HEK293 (cell line): ENCODE measurements around the gene PIM1.

Source experiments
- CTCF ChIA-PET: fragments of 350-600 bp; formaldehyde crosslinking; extraction: SDS; loops from one replicate; lab custom pipeline; 2021; ENCODE audit warnings: antibody characterized with exemption; lab: Yijun Ruan, JAX
- POLR2A ChIA-PET: fragments of 300-600 bp; formaldehyde crosslinking; extraction: SDS; loops from one replicate; lab custom pipeline; 2020; ENCODE audit warnings: antibody characterized with exemption, inconsistent platforms; lab: Yijun Ruan, JAX
- H3K27ac ChIP-seq: fragments of 200-500 bp; sonication (Bioruptor generic); 2 replicates; pipeline ENCODE4 v1.5.1; 2014; ENCODE audit warnings: low read depth, low read length, control low read depth, inconsistent platforms; ENCODE audit errors: extremely low read depth
- H3K36me3 ChIP-seq, 2 experiments: fragments of 200-500 bp in 1 of 2; sonication (Bioruptor generic) in 1 of 2; 1 replicate in 1 of 2; 2 replicates in 1 of 2; pipeline ENCODE4 v1.5.1; 2014 to 2017; ENCODE audit warnings: inconsistent platforms in 2 of 2, low read length in 2 of 2; ENCODE audit not compliant: control insufficient read depth in 2 of 2, insufficient read depth in 1 of 2
- H3K4me1 ChIP-seq: fragments of 200-500 bp; sonication (Bioruptor generic); 2 replicates; pipeline ENCODE4 v1.5.1; 2014; ENCODE audit warnings: mild to moderate bottlenecking, low read length, inconsistent platforms; ENCODE audit not compliant: control insufficient read depth, insufficient read depth
- H3K4me3 ChIP-seq: 2 replicates; pipeline ENCODE4 v1.5.1; 2011; ENCODE audit warnings: low read depth, mild to moderate bottlenecking, control low read depth, low read length, moderate library complexity
- H3K9me3 ChIP-seq: fragments of 200-500 bp; sonication (Bioruptor generic); 2 replicates; pipeline ENCODE4 v1.5.1; 2014; ENCODE audit warnings: low read depth, low read length, inconsistent platforms; ENCODE audit not compliant: control insufficient read depth, insufficient read depth
- GLIS1 ChIP-seq: fragments of 450-650 bp; formaldehyde crosslinking; IDR thresholded peaks from 2 replicates; pipeline ENCODE4 v1.5.1; 2016; ENCODE audit warnings: missing biosample characterization, missing genetic modification characterization
- GLIS2 ChIP-seq: fragments of 450-650 bp; formaldehyde crosslinking; IDR thresholded peaks from 2 replicates; pipeline ENCODE4 v1.5.1; 2016; ENCODE audit warnings: missing biosample characterization, missing genetic modification characterization
- KLF7 ChIP-seq: fragments of 450-650 bp; formaldehyde crosslinking; IDR thresholded peaks from 2 replicates; pipeline ENCODE4 v1.5.1; 2016; ENCODE audit warnings: missing biosample characterization, missing genetic modification characterization, borderline replicate concordance
- OSR2 ChIP-seq: fragments of 450-650 bp; formaldehyde crosslinking; IDR thresholded peaks from 2 replicates; pipeline ENCODE4 v1.5.1; 2016; ENCODE audit warnings: missing biosample characterization, missing genetic modification characterization
- WT1 ChIP-seq: fragments of 450-650 bp; formaldehyde crosslinking; IDR thresholded peaks from 2 replicates; pipeline ENCODE4 v1.5.1; 2016; ENCODE audit warnings: missing biosample characterization, missing genetic modification characterization
- ZNF10 ChIP-seq: fragments of 450-650 bp; formaldehyde crosslinking; IDR thresholded peaks from 2 replicates; pipeline ENCODE4 v1.5.1; 2017; ENCODE audit warnings: missing biosample characterization, missing genetic modification characterization
- ZNF324 ChIP-seq: fragments of 450-650 bp; formaldehyde crosslinking; IDR thresholded peaks from 2 replicates; pipeline ENCODE4 v1.5.1; 2016; ENCODE audit warnings: missing biosample characterization, missing genetic modification characterization
- ZNF341 ChIP-seq: fragments of 450-650 bp; formaldehyde crosslinking; IDR thresholded peaks from 2 replicates; pipeline ENCODE4; 2016; ENCODE audit warnings: low read depth, missing biosample characterization, missing genetic modification characterization
- ZNF560 ChIP-seq: fragments of 450-650 bp; formaldehyde crosslinking; IDR thresholded peaks from 2 replicates; pipeline ENCODE4 v1.5.1; 2017; ENCODE audit warnings: missing biosample characterization, missing genetic modification characterization, borderline replicate concordance
- ZNF596 ChIP-seq: fragments of 450-650 bp; IDR thresholded peaks from 2 replicates; pipeline ENCODE4 v1.5.0; 2018; ENCODE audit warnings: missing biosample characterization, mild to moderate bottlenecking, missing genetic modification characterization, moderate library complexity
- ZNF600 ChIP-seq: fragments of 450-650 bp; formaldehyde crosslinking; IDR thresholded peaks from 2 replicates; pipeline ENCODE4 v1.5.1; 2016; ENCODE audit warnings: missing biosample characterization, missing genetic modification characterization
- ZNF629 ChIP-seq: fragments of 450-650 bp; formaldehyde crosslinking; IDR thresholded peaks from 2 replicates; pipeline ENCODE4 v1.5.1; 2017; ENCODE audit warnings: missing biosample characterization, missing genetic modification characterization
- TF ChIP-seq, protein P1 (sequence below): fragments of 450-650 bp; formaldehyde crosslinking; IDR thresholded peaks from 2 replicates; pipeline ENCODE4 v1.5.1; 2016; ENCODE audit warnings: missing biosample characterization, missing genetic modification characterization, low read depth
- TF ChIP-seq, protein P2 (sequence below): fragments of 450-650 bp; formaldehyde crosslinking; IDR thresholded peaks from 2 replicates; pipeline ENCODE4 v1.5.1; 2016; ENCODE audit warnings: missing biosample characterization, missing genetic modification characterization
- TF ChIP-seq, protein P3 (sequence below): fragments of 450-650 bp; formaldehyde crosslinking; IDR thresholded peaks from 2 replicates; pipeline ENCODE4 v1.5.1; 2016; ENCODE audit warnings: missing biosample characterization, missing genetic modification characterization
- TF ChIP-seq, protein P4 (sequence below): fragments of 450-650 bp; formaldehyde crosslinking; IDR thresholded peaks from 2 replicates; pipeline ENCODE4 v1.5.0; 2017; ENCODE audit warnings: missing biosample characterization, missing genetic modification characterization, borderline replicate concordance
- TF ChIP-seq, protein P5 (sequence below): fragments of 450-650 bp; formaldehyde crosslinking; IDR thresholded peaks from 2 replicates; pipeline ENCODE4 v1.5.1; 2016; ENCODE audit warnings: missing biosample characterization, missing genetic modification characterization
- TF ChIP-seq, protein P6 (sequence below): fragments of 450-650 bp; formaldehyde crosslinking; IDR thresholded peaks from 2 replicates; pipeline ENCODE4 v1.5.1; 2017; ENCODE audit warnings: missing biosample characterization, mild to moderate bottlenecking, missing genetic modification characterization, moderate library complexity

PIM1 gene

DNA sequence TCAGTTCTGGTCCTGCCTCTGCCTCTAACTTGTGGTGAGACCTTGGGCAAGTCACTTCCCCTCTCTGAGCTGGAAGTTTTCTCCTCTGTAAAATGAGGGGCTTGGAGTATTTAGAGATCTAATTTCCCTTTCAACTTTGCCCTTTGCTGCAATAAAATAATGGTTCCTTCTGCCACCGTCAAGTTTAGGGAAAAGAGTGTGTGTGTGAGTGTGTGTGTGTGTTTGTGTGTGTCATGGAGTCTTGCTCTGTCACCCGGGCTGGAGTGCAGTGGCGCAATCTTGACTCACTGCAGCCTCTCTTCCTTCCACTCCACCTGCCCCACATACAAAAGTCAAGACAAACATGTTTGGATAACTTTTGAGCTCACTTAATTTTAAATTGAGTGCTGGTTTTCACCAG is 39.2 kb upstream of the PIM1 start (continued):
- TF ChIP-seq, protein P1, sequence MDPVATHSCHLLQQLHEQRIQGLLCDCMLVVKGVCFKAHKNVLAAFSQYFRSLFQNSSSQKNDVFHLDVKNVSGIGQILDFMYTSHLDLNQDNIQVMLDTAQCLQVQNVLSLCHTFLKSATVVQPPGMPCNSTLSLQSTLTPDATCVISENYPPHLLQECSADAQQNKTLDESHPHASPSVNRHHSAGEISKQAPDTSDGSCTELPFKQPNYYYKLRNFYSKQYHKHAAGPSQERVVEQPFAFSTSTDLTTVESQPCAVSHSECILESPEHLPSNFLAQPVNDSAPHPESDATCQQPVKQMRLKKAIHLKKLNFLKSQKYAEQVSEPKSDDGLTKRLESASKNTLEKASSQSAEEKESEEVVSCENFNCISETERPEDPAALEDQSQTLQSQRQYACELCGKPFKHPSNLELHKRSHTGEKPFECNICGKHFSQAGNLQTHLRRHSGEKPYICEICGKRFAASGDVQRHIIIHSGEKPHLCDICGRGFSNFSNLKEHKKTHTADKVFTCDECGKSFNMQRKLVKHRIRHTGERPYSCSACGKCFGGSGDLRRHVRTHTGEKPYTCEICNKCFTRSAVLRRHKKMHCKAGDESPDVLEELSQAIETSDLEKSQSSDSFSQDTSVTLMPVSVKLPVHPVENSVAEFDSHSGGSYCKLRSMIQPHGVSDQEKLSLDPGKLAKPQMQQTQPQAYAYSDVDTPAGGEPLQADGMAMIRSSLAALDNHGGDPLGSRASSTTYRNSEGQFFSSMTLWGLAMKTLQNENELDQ (tag by site-specific recombination) = no peak
- TF ChIP-seq, protein P2, sequence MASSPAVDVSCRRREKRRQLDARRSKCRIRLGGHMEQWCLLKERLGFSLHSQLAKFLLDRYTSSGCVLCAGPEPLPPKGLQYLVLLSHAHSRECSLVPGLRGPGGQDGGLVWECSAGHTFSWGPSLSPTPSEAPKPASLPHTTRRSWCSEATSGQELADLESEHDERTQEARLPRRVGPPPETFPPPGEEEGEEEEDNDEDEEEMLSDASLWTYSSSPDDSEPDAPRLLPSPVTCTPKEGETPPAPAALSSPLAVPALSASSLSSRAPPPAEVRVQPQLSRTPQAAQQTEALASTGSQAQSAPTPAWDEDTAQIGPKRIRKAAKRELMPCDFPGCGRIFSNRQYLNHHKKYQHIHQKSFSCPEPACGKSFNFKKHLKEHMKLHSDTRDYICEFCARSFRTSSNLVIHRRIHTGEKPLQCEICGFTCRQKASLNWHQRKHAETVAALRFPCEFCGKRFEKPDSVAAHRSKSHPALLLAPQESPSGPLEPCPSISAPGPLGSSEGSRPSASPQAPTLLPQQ (tag by site-specific recombination) = no peak
- TF ChIP-seq, protein P3, sequence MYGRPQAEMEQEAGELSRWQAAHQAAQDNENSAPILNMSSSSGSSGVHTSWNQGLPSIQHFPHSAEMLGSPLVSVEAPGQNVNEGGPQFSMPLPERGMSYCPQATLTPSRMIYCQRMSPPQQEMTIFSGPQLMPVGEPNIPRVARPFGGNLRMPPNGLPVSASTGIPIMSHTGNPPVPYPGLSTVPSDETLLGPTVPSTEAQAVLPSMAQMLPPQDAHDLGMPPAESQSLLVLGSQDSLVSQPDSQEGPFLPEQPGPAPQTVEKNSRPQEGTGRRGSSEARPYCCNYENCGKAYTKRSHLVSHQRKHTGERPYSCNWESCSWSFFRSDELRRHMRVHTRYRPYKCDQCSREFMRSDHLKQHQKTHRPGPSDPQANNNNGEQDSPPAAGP (tag by site-specific recombination) = peak; percentile 37; the same call in 1 of the 2 replicates
- TF ChIP-seq, protein P4, sequence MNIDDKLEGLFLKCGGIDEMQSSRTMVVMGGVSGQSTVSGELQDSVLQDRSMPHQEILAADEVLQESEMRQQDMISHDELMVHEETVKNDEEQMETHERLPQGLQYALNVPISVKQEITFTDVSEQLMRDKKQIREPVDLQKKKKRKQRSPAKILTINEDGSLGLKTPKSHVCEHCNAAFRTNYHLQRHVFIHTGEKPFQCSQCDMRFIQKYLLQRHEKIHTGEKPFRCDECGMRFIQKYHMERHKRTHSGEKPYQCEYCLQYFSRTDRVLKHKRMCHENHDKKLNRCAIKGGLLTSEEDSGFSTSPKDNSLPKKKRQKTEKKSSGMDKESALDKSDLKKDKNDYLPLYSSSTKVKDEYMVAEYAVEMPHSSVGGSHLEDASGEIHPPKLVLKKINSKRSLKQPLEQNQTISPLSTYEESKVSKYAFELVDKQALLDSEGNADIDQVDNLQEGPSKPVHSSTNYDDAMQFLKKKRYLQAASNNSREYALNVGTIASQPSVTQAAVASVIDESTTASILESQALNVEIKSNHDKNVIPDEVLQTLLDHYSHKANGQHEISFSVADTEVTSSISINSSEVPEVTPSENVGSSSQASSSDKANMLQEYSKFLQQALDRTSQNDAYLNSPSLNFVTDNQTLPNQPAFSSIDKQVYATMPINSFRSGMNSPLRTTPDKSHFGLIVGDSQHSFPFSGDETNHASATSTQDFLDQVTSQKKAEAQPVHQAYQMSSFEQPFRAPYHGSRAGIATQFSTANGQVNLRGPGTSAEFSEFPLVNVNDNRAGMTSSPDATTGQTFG = no peak
- TF ChIP-seq, protein P5, sequence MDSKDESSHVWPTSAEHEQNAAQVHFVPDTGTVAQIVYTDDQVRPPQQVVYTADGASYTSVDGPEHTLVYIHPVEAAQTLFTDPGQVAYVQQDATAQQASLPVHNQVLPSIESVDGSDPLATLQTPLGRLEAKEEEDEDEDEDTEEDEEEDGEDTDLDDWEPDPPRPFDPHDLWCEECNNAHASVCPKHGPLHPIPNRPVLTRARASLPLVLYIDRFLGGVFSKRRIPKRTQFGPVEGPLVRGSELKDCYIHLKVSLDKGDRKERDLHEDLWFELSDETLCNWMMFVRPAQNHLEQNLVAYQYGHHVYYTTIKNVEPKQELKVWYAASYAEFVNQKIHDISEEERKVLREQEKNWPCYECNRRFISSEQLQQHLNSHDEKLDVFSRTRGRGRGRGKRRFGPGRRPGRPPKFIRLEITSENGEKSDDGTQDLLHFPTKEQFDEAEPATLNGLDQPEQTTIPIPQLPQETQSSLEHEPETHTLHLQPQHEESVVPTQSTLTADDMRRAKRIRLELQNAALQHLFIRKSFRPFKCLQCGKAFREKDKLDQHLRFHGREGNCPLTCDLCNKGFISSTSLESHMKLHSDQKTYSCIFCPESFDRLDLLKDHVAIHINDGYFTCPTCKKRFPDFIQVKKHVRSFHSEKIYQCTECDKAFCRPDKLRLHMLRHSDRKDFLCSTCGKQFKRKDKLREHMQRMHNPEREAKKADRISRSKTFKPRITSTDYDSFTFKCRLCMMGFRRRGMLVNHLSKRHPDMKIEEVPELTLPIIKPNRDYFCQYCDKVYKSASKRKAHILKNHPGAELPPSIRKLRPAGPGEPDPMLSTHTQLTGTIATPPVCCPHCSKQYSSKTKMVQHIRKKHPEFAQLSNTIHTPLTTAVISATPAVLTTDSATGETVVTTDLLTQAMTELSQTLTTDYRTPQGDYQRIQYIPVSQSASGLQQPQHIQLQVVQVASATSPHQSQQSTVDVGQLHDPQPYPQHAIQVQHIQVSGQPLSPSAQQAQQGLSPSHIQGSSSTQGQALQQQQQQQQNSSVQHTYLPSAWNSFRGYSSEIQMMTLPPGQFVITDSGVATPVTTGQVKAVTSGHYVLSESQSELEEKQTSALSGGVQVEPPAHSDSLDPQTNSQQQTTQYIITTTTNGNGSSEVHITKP (tag by site-specific recombination) = peak; percentile 80
- TF ChIP-seq, protein P6, sequence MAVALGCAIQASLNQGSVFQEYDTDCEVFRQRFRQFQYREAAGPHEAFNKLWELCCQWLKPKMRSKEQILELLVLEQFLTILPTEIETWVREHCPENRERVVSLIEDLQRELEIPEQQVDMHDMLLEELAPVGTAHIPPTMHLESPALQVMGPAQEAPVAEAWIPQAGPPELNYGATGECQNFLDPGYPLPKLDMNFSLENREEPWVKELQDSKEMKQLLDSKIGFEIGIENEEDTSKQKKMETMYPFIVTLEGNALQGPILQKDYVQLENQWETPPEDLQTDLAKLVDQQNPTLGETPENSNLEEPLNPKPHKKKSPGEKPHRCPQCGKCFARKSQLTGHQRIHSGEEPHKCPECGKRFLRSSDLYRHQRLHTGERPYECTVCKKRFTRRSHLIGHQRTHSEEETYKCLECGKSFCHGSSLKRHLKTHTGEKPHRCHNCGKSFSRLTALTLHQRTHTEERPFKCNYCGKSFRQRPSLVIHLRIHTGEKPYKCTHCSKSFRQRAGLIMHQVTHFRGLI (tag by site-specific recombination) = no peak
- TF ChIP-seq, all 188 proteins: peak for 4

DNA sequence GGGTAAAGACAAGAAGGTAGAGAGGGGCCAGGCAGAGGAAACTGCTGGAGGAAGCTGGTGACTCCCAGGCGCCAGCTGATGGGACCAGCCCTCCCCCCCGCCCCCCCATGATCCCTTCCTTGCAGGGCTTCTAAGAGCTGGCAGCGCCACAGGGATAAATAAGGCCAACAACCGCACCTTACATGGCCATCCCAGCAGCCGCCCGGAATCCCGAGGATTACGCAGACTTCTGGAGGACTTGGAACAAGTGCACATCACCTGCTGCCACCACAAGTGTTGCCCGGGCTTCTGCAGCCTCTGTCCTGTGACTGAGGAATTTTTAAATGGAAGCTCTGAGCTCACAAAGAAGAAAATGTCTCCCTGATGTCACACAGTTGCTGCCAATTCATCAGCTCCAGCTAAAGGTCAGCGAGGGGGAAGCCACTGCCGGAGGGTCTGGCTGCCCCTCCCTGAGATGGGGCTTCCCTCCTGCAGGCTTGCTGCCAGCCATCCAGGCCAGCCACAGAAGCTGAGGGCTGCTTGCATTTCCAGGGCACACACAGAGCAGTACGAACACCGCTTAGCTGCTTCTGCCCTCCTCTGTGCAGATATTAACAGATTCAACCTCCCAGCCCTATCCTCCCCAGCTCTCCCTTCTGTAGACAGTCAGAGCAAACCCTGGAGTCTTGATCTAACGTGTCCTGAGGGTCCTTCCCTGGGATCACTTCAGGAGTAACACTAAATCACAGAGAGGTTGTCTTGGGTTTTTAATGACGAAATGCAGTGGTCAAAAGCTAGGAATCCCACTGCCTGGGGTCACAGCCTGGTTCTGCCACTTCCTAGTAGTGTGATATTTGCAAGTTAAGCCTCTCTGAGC is 38.6 kb upstream of the PIM1 start:
- TF ChIP-seq ZNF10 (tag by site-specific recombination) (peak; percentile 29; the same call in 1 of the 2 replicates), OSR2 (tag by site-specific recombination) (peak; percentile 28; the same call in 1 of the 2 replicates), ZNF600 (tag by site-specific recombination) (peak; percentile 78), GLIS2 (0 out of 2 replicates have a peak, but pooled peaks have one; percentile 25), ZNF596 (no peak), GLIS1 (0 out of 2 replicates have a peak, but pooled peaks have one; percentile 7), ZNF629 (tag by site-specific recombination) (0 out of 2 replicates have a peak, but pooled peaks have one; percentile 14), WT1 (tag by site-specific recombination) (peak; percentile 41; the same call in 1 of the 2 replicates), ZNF324 (tag by site-specific recombination) (no peak), KLF7 (tag by site-specific recombination) (no peak), ZNF341 (tag by site-specific recombination) (no peak), ZNF560 (tag by site-specific recombination) (no peak)
- TF ChIP-seq, protein P3 (tag by site-specific recombination) = peak; percentile 44
- H3K36me3 ChIP-seq = no peaks in the 10 kb centered on the region
- H3K9me3 ChIP-seq = no peaks in the 10 kb centered on the region
- no peak overlapping the region for H3K4me3 ChIP-seq
- H3K4me1 ChIP-seq = peaks cover 17% of the 10 kb centered on the region
- ChIA-PET POLR2A (interaction anchor here (0.6 to 2.6 kb wide), 8 partner anchors 12 to 272 kb away, joined by 3 to 31 read pairs (median 6); partner anchors contain the start of gene PIM1), CTCF (interaction anchor here (0.6 to 2.3 kb wide), 17 partner anchors 9 to 1467 kb away, joined by 3 to 11 read pairs (median 5); no protein-coding TSS in a partner anchor)
- H3K27ac ChIP-seq = no peak overlapping the region; the same call in 1 of the 2 replicates
